GM19463 (cell line): ENCODE measurements around the gene FASTKD1.
"Not testable (repeated sequence)": the region's sequence is repeated elsewhere in the genome, so short reads cannot be mapped to it uniquely, and the experiment has no call there.

Experiments used
- ATAC-seq: cut with Tn5 transposase; IDR thresholded peaks from one replicate; pipeline ENCODE4 v1.9.1; 2021; ENCODE audit warnings: mild to moderate bottlenecking, moderate library complexity; ENCODE audit not compliant: unreplicated experiment

The FASTKD1 gene

GRCh38 chr2:169573160-169573973 is at the start of gene FASTKD1:
TSS of gene FASTKD1 (minus strand) at chr2:169573865. CDS start at chr2:169572029, 1,836 bp downstream.
- ATAC-seq = peak; percentile 98

- no peak for ATAC-seq
Observed at GRCh38 chr2:169623235-169623634, 49.6 kb upstream of the FASTKD1 start.

- ATAC-seq = no peak
Observed at GRCh38 chr2:169620509-169620908, 46.8 kb upstream of the FASTKD1 start.

GRCh38 chr2:169619946-169620345 is 46.3 kb upstream of the FASTKD1 start:
- ATAC-seq = no peak

GRCh38 chr2:169615982-169616381 is 42.3 kb upstream of the FASTKD1 start:
- ATAC-seq = not testable (repeated sequence)

- ATAC-seq = no peak
Observed at GRCh38 chr2:169613876-169614275, 40.2 kb upstream of the FASTKD1 start.

- no peak for ATAC-seq
Observed at GRCh38 chr2:169609264-169609663, 35.6 kb upstream of the FASTKD1 start.

- ATAC-seq = no peak
Observed at GRCh38 chr2:169599568-169599967, 25.9 kb upstream of the FASTKD1 start.

- no peak for ATAC-seq
Observed at GRCh38 chr2:169598982-169599381, 25.3 kb upstream of the FASTKD1 start.

- not testable (repeated sequence) for ATAC-seq
Observed at GRCh38 chr2:169596546-169596945, 22.9 kb upstream of the FASTKD1 start.

- no peak for ATAC-seq
Observed at GRCh38 chr2:169590804-169591203, 17.1 kb upstream of the FASTKD1 start.

GRCh38 chr2:169585673-169586072 is 12.0 kb upstream of the FASTKD1 start:
- ATAC-seq = no peak

- peak; percentile 89 for ATAC-seq
Observed at GRCh38 chr2:169584005-169584877, 10.6 kb upstream of the FASTKD1 start, which contains the start of gene PPIG. TSS of gene PPIG (plus strand) at chr2:169584351. CDS start at chr2:169604042, 19,691 bp downstream.

- ATAC-seq = no peak
Observed at GRCh38 chr2:169583518-169583917, 9.9 kb upstream of the FASTKD1 start.

GRCh38 chr2:169582552-169583266 is 9.0 kb upstream of the FASTKD1 start:
- ATAC-seq = not testable (repeated sequence)

- no peak for ATAC-seq
Observed at GRCh38 chr2:169579044-169579443, 5.4 kb upstream of the FASTKD1 start.

GRCh38 chr2:169575264-169575663 is 1.6 kb upstream of the FASTKD1 start:
- ATAC-seq = not testable (repeated sequence)

GRCh38 chr2:169574539-169574938 is 874 bp upstream of the FASTKD1 start:
- ATAC-seq = not testable (repeated sequence)

GRCh38 chr2:169573974-169574299 is 272 bp upstream of the FASTKD1 start:
- no peak for ATAC-seq

GRCh38 chr2:169572821-169573159 is 875 bp downstream of the FASTKD1 start:
- ATAC-seq = no peak

- ATAC-seq = no peak
Observed at GRCh38 chr2:169572189-169572588, 1.5 kb downstream of the FASTKD1 start.
